ENCODE data around the gene INSIG1.

Gene INSIG1

DNA sequence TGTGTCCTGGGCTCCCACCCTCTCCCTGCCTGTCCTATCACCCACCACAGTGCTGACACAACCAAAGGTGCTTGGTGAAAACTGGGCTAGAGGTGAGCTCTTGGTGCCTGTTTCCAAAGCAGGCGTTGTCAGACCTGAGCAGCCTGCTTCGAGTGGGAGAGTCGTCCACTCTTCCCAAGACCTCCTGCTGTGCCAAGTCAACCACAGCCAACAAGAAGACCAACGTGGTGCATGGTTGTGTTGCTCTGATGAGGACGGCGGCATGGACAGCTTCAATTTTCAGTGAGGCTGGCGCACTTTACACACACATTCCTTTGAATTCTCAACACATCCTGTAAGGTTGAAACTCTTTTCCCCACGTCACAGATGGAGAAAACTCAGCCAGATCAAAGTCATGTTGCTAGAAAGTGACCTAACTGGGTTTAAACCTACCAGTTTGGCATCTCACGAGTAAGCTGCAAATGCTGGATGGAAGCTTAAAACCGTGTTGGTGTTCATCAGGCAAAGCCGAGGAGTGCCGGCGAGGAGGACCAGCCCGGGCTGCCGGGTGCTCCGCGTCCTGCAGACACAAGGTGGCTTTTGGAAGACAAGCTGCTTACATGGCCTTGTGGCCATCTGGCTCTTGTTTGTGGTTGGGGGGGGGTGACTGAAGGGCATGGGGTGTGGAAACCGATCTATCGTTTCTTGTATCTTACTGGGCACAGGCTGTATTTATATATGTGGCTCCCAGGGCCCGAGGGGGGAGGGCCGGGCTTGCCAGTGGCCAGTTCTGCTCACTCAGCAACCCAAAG lies 39.3 kb downstream of the INSIG1 start:
- H3K4me1 ChIP-seq (ENCODE audit: low read depth, poor library complexity, severe bottlenecking): no peaks in the 10 kb centered on the region
- H3K9ac ChIP-seq: no peak overlapping the region
- H4K20me1 ChIP-seq (ENCODE audit: insufficient read depth): no peaks in the 10 kb centered on the region
- H3K4me3 ChIP-seq (IDR thresholded peaks at IDR 0.05; ENCODE audit: insufficient read depth, low read depth, low read length): no peak overlapping the region
- no peak overlapping the region for H3K4me2 ChIP-seq
- H3K79me2 ChIP-seq (ENCODE audit: insufficient read depth, low read depth): no peaks in the 10 kb centered on the region
- TF ChIP-seq, protein P1, sequence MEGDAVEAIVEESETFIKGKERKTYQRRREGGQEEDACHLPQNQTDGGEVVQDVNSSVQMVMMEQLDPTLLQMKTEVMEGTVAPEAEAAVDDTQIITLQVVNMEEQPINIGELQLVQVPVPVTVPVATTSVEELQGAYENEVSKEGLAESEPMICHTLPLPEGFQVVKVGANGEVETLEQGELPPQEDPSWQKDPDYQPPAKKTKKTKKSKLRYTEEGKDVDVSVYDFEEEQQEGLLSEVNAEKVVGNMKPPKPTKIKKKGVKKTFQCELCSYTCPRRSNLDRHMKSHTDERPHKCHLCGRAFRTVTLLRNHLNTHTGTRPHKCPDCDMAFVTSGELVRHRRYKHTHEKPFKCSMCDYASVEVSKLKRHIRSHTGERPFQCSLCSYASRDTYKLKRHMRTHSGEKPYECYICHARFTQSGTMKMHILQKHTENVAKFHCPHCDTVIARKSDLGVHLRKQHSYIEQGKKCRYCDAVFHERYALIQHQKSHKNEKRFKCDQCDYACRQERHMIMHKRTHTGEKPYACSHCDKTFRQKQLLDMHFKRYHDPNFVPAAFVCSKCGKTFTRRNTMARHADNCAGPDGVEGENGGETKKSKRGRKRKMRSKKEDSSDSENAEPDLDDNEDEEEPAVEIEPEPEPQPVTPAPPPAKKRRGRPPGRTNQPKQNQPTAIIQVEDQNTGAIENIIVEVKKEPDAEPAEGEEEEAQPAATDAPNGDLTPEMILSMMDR (conservative IDR thresholded peaks at IDR 0.05; ENCODE audit: low read depth, low read length): no peak
- H3K36me3 ChIP-seq (ENCODE audit: insufficient read depth): no peaks in the 10 kb centered on the region
- peaks cover 30% of the 10 kb centered on the region; the same call in 1 of the 2 replicates for H3K27me3 ChIP-seq (ENCODE audit: insufficient read depth, low read depth)
- H2AFZ ChIP-seq (ENCODE audit: low read depth): no peak overlapping the region
- no peak overlapping the region for H3K27ac ChIP-seq

DNA sequence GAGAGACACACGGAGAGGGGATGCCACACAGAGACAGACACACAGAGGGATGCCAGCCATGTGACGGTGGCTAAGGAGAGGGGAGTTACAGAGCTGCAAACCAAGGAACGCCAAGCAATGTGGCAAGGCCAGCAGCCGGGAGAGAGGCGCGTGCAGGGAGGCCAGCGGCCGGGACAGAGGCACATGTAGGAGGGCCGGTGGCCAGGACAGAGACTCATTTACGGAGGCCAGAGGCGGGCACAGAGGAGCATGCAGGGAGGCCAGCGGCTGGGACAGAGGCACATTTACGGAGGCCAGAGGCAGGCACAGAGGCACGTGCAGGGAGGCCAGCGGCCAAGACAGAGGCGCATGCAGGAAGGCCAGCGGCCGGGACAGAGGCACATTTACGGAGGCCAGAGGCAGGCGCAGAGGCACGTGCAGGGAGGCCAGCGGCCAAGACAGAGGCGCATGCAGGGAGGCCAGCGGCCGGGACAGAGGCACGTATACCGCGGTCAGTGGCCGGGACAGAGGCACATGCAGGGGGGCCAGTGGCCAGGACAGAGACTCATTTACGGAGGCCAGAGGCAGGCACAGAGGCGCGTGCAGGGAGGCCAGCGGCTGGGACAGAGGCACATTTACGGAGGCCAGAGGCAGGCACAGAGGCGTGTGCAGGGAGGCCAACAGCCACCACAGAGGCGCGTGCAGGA lies 40.4 kb downstream of the INSIG1 start:
- H3K27ac ChIP-seq: no peak overlapping the region
- H3K4me1 ChIP-seq (ENCODE audit: low read depth, poor library complexity, severe bottlenecking): no peaks in the 10 kb centered on the region
- H3K79me2 ChIP-seq (ENCODE audit: insufficient read depth, low read depth): no peaks in the 10 kb centered on the region
- TF ChIP-seq, protein P1 (conservative IDR thresholded peaks at IDR 0.05; ENCODE audit: low read depth, low read length): no peak
- H3K4me3 ChIP-seq (IDR thresholded peaks at IDR 0.05; ENCODE audit: insufficient read depth, low read depth, low read length): no peak overlapping the region
- no peak overlapping the region for H2AFZ ChIP-seq (ENCODE audit: low read depth)
- H3K36me3 ChIP-seq (ENCODE audit: insufficient read depth): no peaks in the 10 kb centered on the region
- H4K20me1 ChIP-seq (ENCODE audit: insufficient read depth): no peaks in the 10 kb centered on the region
- no peak overlapping the region for H3K4me2 ChIP-seq
- no peak overlapping the region for H3K9ac ChIP-seq
- peaks cover 23% of the 10 kb centered on the region; the same call in 1 of the 2 replicates for H3K27me3 ChIP-seq (ENCODE audit: insufficient read depth, low read depth)

GRCh38 chr7:155338632-155339320 lies 41.1 kb downstream of the INSIG1 start:
- H4K20me1 ChIP-seq (ENCODE audit: insufficient read depth): no peaks in the 10 kb centered on the region
- peaks cover 25% of the 10 kb centered on the region; the same call in 1 of the 2 replicates for H3K27me3 ChIP-seq (ENCODE audit: insufficient read depth, low read depth)
- no peaks in the 10 kb centered on the region for H3K79me2 ChIP-seq (ENCODE audit: insufficient read depth, low read depth)
- no peak overlapping the region for H3K9ac ChIP-seq
- no peaks in the 10 kb centered on the region for H3K36me3 ChIP-seq (ENCODE audit: insufficient read depth)
- no peaks in the 10 kb centered on the region for H3K4me1 ChIP-seq (ENCODE audit: low read depth, poor library complexity, severe bottlenecking)
- TF ChIP-seq, protein P1 (conservative IDR thresholded peaks at IDR 0.05; ENCODE audit: low read depth, low read length): no peak
- H3K4me3 ChIP-seq (IDR thresholded peaks at IDR 0.05; ENCODE audit: insufficient read depth, low read depth, low read length): no peak overlapping the region
- no peak overlapping the region for H3K27ac ChIP-seq
- H3K4me2 ChIP-seq: no peak overlapping the region
- no peak overlapping the region for H2AFZ ChIP-seq (ENCODE audit: low read depth)

- TF ChIP-seq, protein P1 (conservative IDR thresholded peaks at IDR 0.05; ENCODE audit: low read depth, low read length): no peak
- Histone ChIP-seq H3K27ac (no peak overlapping the region), H2AFZ (ENCODE audit: low read depth) (no peak overlapping the region), H3K4me3 (IDR thresholded peaks at IDR 0.05; ENCODE audit: insufficient read depth, low read depth, low read length) (no peak overlapping the region), H3K4me2 (no peak overlapping the region), H3K36me3 (ENCODE audit: insufficient read depth) (no peaks in the 10 kb centered on the region), H3K27me3 (ENCODE audit: insufficient read depth, low read depth) (peaks cover 25% of the 10 kb centered on the region; the same call in 1 of the 2 replicates), H3K79me2 (ENCODE audit: insufficient read depth, low read depth) (no peaks in the 10 kb centered on the region), H4K20me1 (ENCODE audit: insufficient read depth) (no peaks in the 10 kb centered on the region), H3K9ac (no peak overlapping the region), H3K4me1 (ENCODE audit: low read depth, poor library complexity, severe bottlenecking) (no peaks in the 10 kb centered on the region)
Measured at GRCh38 chr7:155339474-155339873, 41.8 kb downstream of the INSIG1 start.
